IMR-90 (cell line): ENCODE data around the gene SELENOV. TPM values are rescaled to one million over a fixed set of nuclear protein-coding genes. Genes with fewer than 3 reads are reported as not detected.

ENCODE experiments used
- ATAC-seq: fragments of 200-7000 bp; cut with Tn5 transposase; 2 replicates; pipeline ENCODE4 v1.9.1; 2020; ENCODE audit warnings: low read depth, mild to moderate bottlenecking, moderate library complexity
- BruUV-seq: library from RNA; stranded (reverse); fragments of 400-500 nt; replicated peaks from 2 replicates; lab custom pipeline; 2021; lab: Mats Ljungman, UMichigan
- CTCF ChIA-PET: fragments of 300-600 bp; formaldehyde crosslinking; extraction: SDS; loops from one replicate; lab custom pipeline; 2021; ENCODE audit warnings: antibody characterized with exemption; lab: Yijun Ruan, JAX
- POLR2A ChIA-PET: fragments of 300-600 bp; sonication (Branson Sonifier 250); formaldehyde crosslinking; loops from one replicate; lab custom pipeline; 2022; ENCODE audit warnings: antibody characterized with exemption; ENCODE audit not compliant: unreplicated experiment; lab: Charles Lee
- DNase-seq: peaks from one replicate; pipeline ENCODE4 v3.0.0; 2013
- H2AFZ ChIP-seq: replicated peaks from 2 replicates; pipeline ENCODE3; 2013; ENCODE audit warnings: low read length, mild to moderate bottlenecking; ENCODE audit not compliant: poor library complexity
- H2AK5ac ChIP-seq: 2 replicates; pipeline ENCODE4 v1.6.1; 2013; ENCODE audit warnings: low read depth, low read length, inconsistent platforms
- H2AK9ac ChIP-seq: replicated peaks from 2 replicates; pipeline ENCODE3; 2013; ENCODE audit warnings: mild to moderate bottlenecking, low read depth, low read length, moderate library complexity; ENCODE audit not compliant: poor library complexity
- H2BK120ac ChIP-seq: 2 replicates; pipeline ENCODE4 v1.6.1; 2013; ENCODE audit warnings: low read depth, low read length, inconsistent platforms
- H2BK15ac ChIP-seq: 3 replicates; pipeline ENCODE4 v1.6.1; 2013; ENCODE audit warnings: low read depth, low read length, inconsistent platforms
- H2BK20ac ChIP-seq: 2 replicates; pipeline ENCODE4 v1.6.1; 2013; ENCODE audit warnings: low read depth, mild to moderate bottlenecking, inconsistent platforms, low read length, moderate library complexity
- H2BK5ac ChIP-seq: 2 replicates; pipeline ENCODE4 v1.6.1; 2013; ENCODE audit warnings: mild to moderate bottlenecking, low read depth, low read length, inconsistent platforms; ENCODE audit not compliant: poor library complexity, severe bottlenecking
- H3K14ac ChIP-seq: replicated peaks from 2 replicates; pipeline ENCODE4 v1.6.1; 2013; ENCODE audit warnings: low read depth, low read length, inconsistent platforms
- H3K18ac ChIP-seq: 2 replicates; pipeline ENCODE4 v1.6.1; 2013; ENCODE audit warnings: low read depth, low read length, control low read depth
- H3K23ac ChIP-seq: 2 replicates; pipeline ENCODE4 v1.6.1; 2013; ENCODE audit warnings: low read depth, low read length, inconsistent platforms
- H3K27ac ChIP-seq: 2 replicates; pipeline ENCODE4 v1.5.1; 2013; ENCODE audit warnings: mild to moderate bottlenecking, control low read depth, low read length; ENCODE audit not compliant: insufficient read depth
- H3K27me3 ChIP-seq: 2 replicates; pipeline ENCODE4 v1.6.1; 2013; ENCODE audit warnings: low read length; ENCODE audit not compliant: control insufficient read depth, insufficient read depth
- H3K36me3 ChIP-seq: 2 replicates; pipeline ENCODE4 v1.6.1; 2013; ENCODE audit warnings: low read length, mixed read lengths; ENCODE audit not compliant: control insufficient read depth, insufficient read depth
- H3K4ac ChIP-seq: 2 replicates; pipeline ENCODE4 v1.6.1; 2013; ENCODE audit warnings: low read depth, low read length, inconsistent platforms
- H3K4me1 ChIP-seq: 2 replicates; pipeline ENCODE4 v1.6.1; 2013; ENCODE audit warnings: low read length, mixed read lengths; ENCODE audit not compliant: control insufficient read depth, insufficient read depth
- H3K4me2 ChIP-seq: 2 replicates; pipeline ENCODE4 v1.6.1; 2013; ENCODE audit warnings: low read depth, mild to moderate bottlenecking, control low read depth, low read length, moderate library complexity
- H3K4me3 ChIP-seq: 2 replicates; pipeline ENCODE4 v1.5.1; 2013; ENCODE audit warnings: low read depth, mild to moderate bottlenecking, control low read depth, low read length, moderate library complexity; ENCODE audit not compliant: insufficient read depth
- H3K56ac ChIP-seq: 2 replicates; pipeline ENCODE4 v1.6.1; 2013; ENCODE audit warnings: low read length, inconsistent platforms; ENCODE audit not compliant: insufficient read depth; ENCODE audit errors: extremely low read depth
- H3K79me1 ChIP-seq, 2 experiments: 2 replicates each; pipeline ENCODE4 v1.6.1; 2013; ENCODE audit warnings: low read length in 2 of 2, inconsistent platforms in 1 of 2, low read depth in 1 of 2
- H3K9ac ChIP-seq: 2 replicates; pipeline ENCODE4 v1.6.1; 2013; ENCODE audit warnings: low read depth, low read length, control low read depth
- H3K9me1 ChIP-seq: 2 replicates; pipeline ENCODE4 v1.6.1; 2013; ENCODE audit warnings: low read length, inconsistent platforms; ENCODE audit not compliant: insufficient read depth
- H3K9me3 ChIP-seq: 2 replicates; pipeline ENCODE4 v1.6.1; 2013; ENCODE audit warnings: low read length; ENCODE audit not compliant: control insufficient read depth, insufficient read depth
- H4K20me1 ChIP-seq: 2 replicates; pipeline ENCODE4 v1.6.1; 2013; ENCODE audit warnings: low read length, inconsistent platforms; ENCODE audit not compliant: insufficient read depth
- H4K5ac ChIP-seq: 2 replicates; pipeline ENCODE4 v1.6.1; 2013; ENCODE audit warnings: mild to moderate bottlenecking, low read depth, low read length, control low read depth
- H4K8ac ChIP-seq, 2 experiments: 2 replicates each; pipeline ENCODE4 v1.6.1; 2013; ENCODE audit warnings: low read depth in 2 of 2, low read length in 2 of 2, control low read depth in 1 of 2, inconsistent platforms in 1 of 2
- H4K91ac ChIP-seq: 2 replicates; pipeline ENCODE4 v1.6.1; 2013; ENCODE audit warnings: low read depth, low read length, inconsistent platforms; ENCODE audit not compliant: insufficient read depth
- FOS ChIP-seq: fragments of 150-350 bp; IDR thresholded peaks from 2 replicates; pipeline ENCODE4 v1.6.1; 2016; ENCODE audit warnings: low read depth, low read length
- WGBS, 2 experiments: methylation state at CpG; one replicate each; pipeline versions ENCODE4 v1.1.5 to v1.1.7; 2013; ENCODE audit warnings: missing lambda C conversion rate in 2 of 2; ENCODE audit not compliant: insufficient read length in 1 of 2; ENCODE audit errors: extremely low coverage in 2 of 2; 5-methylcytosine and 5-hydroxymethylcytosine counted together
- dilution Hi-C: fragments of 300-500 bp; cut with HindIII; formaldehyde crosslinking; loops from one replicate; pipeline ENCODE4 v1.14.3; 2018; ENCODE audit warnings: low sequenced_read_pairs; ENCODE audit not compliant: unreplicated experiment
- in situ Hi-C: fragments of 300-500 bp; cut with MboI; formaldehyde crosslinking; loops from 3 replicates; pipeline ENCODE4 v1.14.3; 2019; ENCODE audit warnings: low sequenced_read_pairs, inconsistent platforms, mixed read lengths
- intact Hi-C: fragments of 100-400 bp; cut with micrococcal nuclease; formaldehyde crosslinking; loops from 2 replicates; pipeline ENCODE4 v1.10.0; 2022
- polyA plus RNA-seq, 3 experiments: library from polyadenylated mRNA; depleted of rRNA; stranded (reverse); fragments of >200 nt; gene quantifications; 2 replicates each; pipeline ENCODE4 v1.2.3, GENCODE V29; 2012; ENCODE audit warnings: low replicate concordance in 1 of 3
- total RNA-seq: library from RNA; depleted of rRNA; stranded (reverse); fragments of >200 nt; gene quantifications from 2 replicates; pipeline ENCODE4 v1.2.3, GENCODE V29; 2012

SELENOV gene
- total and polyA plus RNA-seq, 2 of the 4 experiments (the other 2 are of a cell fraction), result not detected

- dilution Hi-C loops, result no loop called here
- no peak overlapping the region for H4K8ac ChIP-seq
- H3K9me1 ChIP-seq, result peaks cover 3% of the 10 kb centered on the region; the same call in 1 of the 2 replicates
- H3K14ac ChIP-seq, result no peak overlapping the region
- ChIA-PET POLR2A (no interaction called here), CTCF (interaction anchor here (1.4 kb wide), 1 partner anchor 13 kb away, joined by 4 read pairs; no protein-coding TSS in a partner anchor)
- no peak overlapping the region for H3K18ac ChIP-seq
- BruUV-seq, result no TSS peak
- no peaks in the 10 kb centered on the region for H4K20me1 ChIP-seq
- ATAC-seq (no peak), DNase-seq (no peak)
- intact Hi-C loops, result no loop called here
- H3K27me3 ChIP-seq, result no peaks in the 10 kb centered on the region
- no peak overlapping the region for H3K4me2 ChIP-seq
- no peak overlapping the region for H3K9ac ChIP-seq
- no peak overlapping the region for H3K23ac ChIP-seq
- H3K4me1 ChIP-seq, result no peaks in the 10 kb centered on the region
- H3K36me3 ChIP-seq, result peaks cover 41% of the 10 kb centered on the region
- H3K56ac ChIP-seq, result no peak overlapping the region
- no peak overlapping the region for H2AK9ac ChIP-seq
- WGBS, 2 experiments, result 100% methylated on average over 3 of the region's 10 CpGs; no CpG with 5 or more reads in 1 of the 2 experiments
- H3K9me3 ChIP-seq, result no peaks in the 10 kb centered on the region
- no peak overlapping the region for H2AK5ac ChIP-seq
- H4K5ac ChIP-seq, result no peak overlapping the region
- H2BK120ac ChIP-seq, result no peak overlapping the region
- H3K27ac ChIP-seq, result no peak overlapping the region
- H2BK15ac ChIP-seq, result no peak overlapping the region
- no peak overlapping the region for H3K4ac ChIP-seq
- no peak overlapping the region for H2BK20ac ChIP-seq
- peaks cover 5 to 12% of the 10 kb centered on the region in 2 experiments; a peak in 2 of 4 replicates for H3K79me1 ChIP-seq
- in situ Hi-C loops, result no loop called here
- H3K4me3 ChIP-seq, result no peak overlapping the region
- H2BK5ac ChIP-seq, result no peak overlapping the region
- TF ChIP-seq FOS, result no peak
- H2AFZ ChIP-seq, result no peak overlapping the region
- no peak overlapping the region for H4K91ac ChIP-seq
Measured at GRCh38 chr19:39489756-39490155, 25.2 kb upstream of the SELENOV start.
